Measurements from ENCODE around the gene ZNF497.
A peak's percentile ranks its signal among the peaks of the same experiment; 100 is the strongest.
"Not testable (repeated sequence)": the region's sequence is repeated elsewhere in the genome, so short reads cannot be mapped to it uniquely, and the experiment has no call there.

The ZNF497 gene

DNA sequence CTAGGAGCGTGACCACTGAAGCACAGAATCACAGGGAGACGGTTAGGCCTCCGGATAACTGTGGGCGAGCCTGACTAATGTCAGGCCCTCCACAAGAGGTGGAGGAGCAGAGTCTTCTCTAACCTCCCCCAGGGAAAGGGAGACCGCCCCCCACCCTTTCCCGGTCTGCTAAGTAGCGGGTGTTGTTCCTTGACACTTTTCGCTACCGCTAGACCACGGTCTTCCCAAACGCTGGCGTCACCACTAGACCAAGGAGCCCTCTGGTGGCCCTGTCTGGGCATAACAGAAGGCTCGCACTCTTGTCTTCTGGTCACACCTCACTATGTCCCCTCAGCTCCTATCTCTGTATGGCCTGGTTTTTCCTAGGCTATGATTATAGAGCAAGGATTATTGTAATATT is 51.9 kb downstream of the ZNF497 start:
- not testable (repeated sequence) for DNase-seq (ENCODE audit: low read depth in 2 of 2)

DNA sequence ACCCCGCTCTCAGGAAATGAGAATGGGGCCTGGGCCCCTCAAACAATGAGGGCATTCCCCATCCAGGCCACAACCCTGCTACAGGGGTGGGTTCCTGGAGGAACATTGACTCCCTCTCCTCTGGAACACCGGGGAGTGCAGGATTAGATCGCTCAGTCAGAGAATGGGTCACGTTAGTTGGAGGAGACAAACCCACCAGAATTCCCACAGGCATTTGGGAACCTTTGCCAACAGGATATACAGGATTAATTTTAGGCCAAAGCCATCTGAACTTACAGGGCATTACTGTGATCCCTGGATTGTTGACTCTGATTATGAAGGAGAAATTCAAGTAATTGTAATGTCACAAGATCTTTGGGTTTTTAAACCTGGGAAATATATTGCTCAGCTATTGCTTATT is 54.8 kb downstream of the ZNF497 start:
- no peak for DNase-seq (ENCODE audit: low read depth in 2 of 2)

DNA sequence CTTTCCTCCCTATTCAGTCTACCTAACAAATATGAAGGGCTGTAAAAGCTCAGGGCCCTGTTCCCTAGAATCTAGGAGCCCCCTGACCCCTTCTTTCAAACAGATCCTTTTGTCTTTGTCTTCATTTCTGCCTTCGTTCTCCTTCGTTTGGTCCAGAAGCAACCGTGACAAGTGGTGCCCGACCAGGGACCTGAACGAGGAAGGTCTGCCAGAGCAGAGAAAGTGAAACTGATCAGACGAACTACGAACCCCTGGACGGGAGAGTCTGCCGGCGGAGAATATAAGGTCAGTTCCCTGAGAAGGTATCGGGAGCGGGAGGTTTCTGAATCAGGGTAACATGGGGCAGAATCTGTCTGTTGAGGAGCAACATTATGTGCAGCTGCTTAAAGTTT is 56.6 kb downstream of the ZNF497 start:
- no peak for DNase-seq (ENCODE audit: low read depth in 2 of 2)

DNA sequence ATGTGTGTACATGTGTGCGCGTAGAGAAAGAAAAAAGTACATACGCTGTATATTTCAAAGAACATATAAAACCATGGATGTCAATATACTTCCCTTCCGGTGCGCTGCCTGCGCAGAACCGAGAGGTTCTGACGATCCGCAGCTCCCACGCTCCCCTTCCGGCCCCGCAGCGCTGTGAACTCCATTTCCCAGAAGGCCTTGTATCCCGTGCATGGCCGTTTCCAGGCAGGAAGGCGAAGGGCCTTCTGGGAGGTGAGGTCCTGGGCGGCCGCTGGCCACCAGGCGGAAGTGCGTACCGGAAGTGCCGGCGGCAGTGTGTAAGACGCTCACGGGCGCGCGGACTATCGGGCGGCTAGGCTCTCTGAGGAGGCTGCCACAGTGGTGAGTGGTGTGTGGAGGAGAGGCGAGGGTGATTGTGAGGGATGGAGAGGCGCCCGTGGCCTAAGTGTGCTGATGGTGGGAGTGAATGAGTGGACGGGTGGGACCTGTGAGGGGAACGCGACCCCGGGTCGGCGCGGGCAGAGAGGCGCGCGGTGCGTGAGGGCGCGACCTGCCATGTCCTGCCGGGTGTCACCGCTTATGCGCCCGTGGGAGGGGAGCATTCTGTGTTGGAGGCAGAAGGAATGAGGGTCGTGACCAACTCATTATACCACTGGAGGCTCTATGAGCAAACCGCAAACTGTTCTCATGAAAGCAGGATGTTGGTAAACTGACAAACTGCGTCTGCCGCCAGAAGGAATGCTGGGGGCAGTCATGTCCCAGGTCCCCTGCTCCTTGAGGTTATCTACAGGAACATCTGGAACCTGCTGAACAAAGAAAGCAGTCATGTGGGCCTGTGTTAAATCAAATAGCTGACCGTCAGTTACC is 57.3 kb downstream of the ZNF497 start, which contains the start of gene ERVK3-1:
Gene ERVK3-1 (plus strand): TSS at position 313 of the 867 bp plus-strand sequence. CDS start 6,792 bp downstream, outside the sequence.
- DNase-seq (ENCODE audit: low read depth in 2 of 2) = peak; percentile 71 to 86

DNA sequence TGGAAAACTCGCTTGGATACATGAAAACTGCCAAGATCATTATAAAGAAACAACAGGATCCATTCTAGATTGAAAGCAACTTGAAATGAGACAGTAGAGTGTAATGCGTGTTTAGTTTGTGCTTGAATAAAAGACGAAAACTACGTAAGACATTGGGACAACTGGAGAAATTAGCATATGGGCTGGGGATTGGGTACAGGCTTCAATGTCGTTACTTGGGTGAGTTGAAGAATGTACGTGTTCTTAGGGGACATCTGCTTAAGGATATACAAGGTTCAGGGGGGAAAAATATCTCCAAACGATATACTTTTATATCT is 57.8 kb downstream of the ZNF497 start:
- DNase-seq (ENCODE audit: low read depth in 2 of 2) = no peak

All from stimulated activated CD4-positive, alpha-beta T cell treated with anti-CD3 and anti-CD28 coated beads, Interleukin-1b, Interleukin-23, amount 100 ng/mL, for 1 hour (primary cell).